Frontal cortex (tissue), 4 donors: ENCODE data around the gene ATPAF2. TPM values are rescaled to one million over a fixed set of nuclear protein-coding genes. Genes with fewer than 3 reads are reported as not detected.

Experiments used
- DNase-seq, 2 donors: peaks; one replicate each; pipeline ENCODE4 v3.0.0; 2012; ENCODE audit warnings: low spot score in 2 of 2
- FAIRE-seq: peaks from 2 replicates; lab custom pipeline; 2012; peaks lifted over from hg19 to GRCh38; lab: Jason Lieb, UNC
- total RNA-seq: library from RNA; depleted of rRNA; stranded (reverse); fragments of >200 nt; gene quantifications from one replicate; pipeline ENCODE4 v1.2.3, GENCODE V29; 2014
- donor health status: control.
- donor health status: control.
- donor health status: control.

Gene ATPAF2
- total RNA-seq, 1 donor from 2014 or later = 28.1 TPM

- DNase-seq = no peak
- no peak for FAIRE-seq
These were observed 49.9 kb downstream of the ATPAF2 start for GRCh38 chr17:17989081-17989480.

GRCh38 chr17:17988427-17988945 lies 50.5 kb downstream of the ATPAF2 start:
- DNase-seq (no peak), FAIRE-seq (no peak)

GRCh38 chr17:17987901-17988300 lies 51.1 kb downstream of the ATPAF2 start:
- DNase-seq = no peak
- no peak for FAIRE-seq

GRCh38 chr17:17987187-17987896 lies 51.6 kb downstream of the ATPAF2 start:
- no peak for FAIRE-seq

GRCh38 chr17:17985555-17985954 lies 53.4 kb downstream of the ATPAF2 start:
- FAIRE-seq (no peak), DNase-seq (no peak)

More at GRCh38 chr17:17987187-17987896, 51.6 kb downstream of the ATPAF2 start:
- DNase-seq = no peak

- FAIRE-seq = no peak
- no peak for DNase-seq
These were observed 53.8 kb downstream of the ATPAF2 start for GRCh38 chr17:17985153-17985552.

GRCh38 chr17:17983776-17984175 lies 55.2 kb downstream of the ATPAF2 start:
- FAIRE-seq (no peak), DNase-seq (no peak)

- FAIRE-seq = no peak
- no peak for DNase-seq
These were observed 55.6 kb downstream of the ATPAF2 start for GRCh38 chr17:17983376-17983775.

GRCh38 chr17:17982801-17983200 lies 56.2 kb downstream of the ATPAF2 start:
- no peak for FAIRE-seq
- no peak for DNase-seq

GRCh38 chr17:17981330-17981729 lies 57.6 kb downstream of the ATPAF2 start:
- no peak for DNase-seq

GRCh38 chr17:17979778-17980177 lies 59.2 kb downstream of the ATPAF2 start:
- DNase-seq (no peak), FAIRE-seq (no peak)

More at GRCh38 chr17:17981330-17981729, 57.6 kb downstream of the ATPAF2 start:
- FAIRE-seq = no peak

- no peak for FAIRE-seq
- no peak for DNase-seq
These were observed 60.2 kb downstream of the ATPAF2 start for GRCh38 chr17:17978481-17979424.

- no peak for FAIRE-seq
These were observed 61.9 kb downstream of the ATPAF2 start for GRCh38 chr17:17976931-17977570.

GRCh38 chr17:17975436-17975835 lies 63.5 kb downstream of the ATPAF2 start:
- FAIRE-seq (no peak), DNase-seq (no peak)

More at GRCh38 chr17:17976931-17977570, 61.9 kb downstream of the ATPAF2 start:
- no peak for DNase-seq

GRCh38 chr17:17972952-17973254 lies 66.1 kb downstream of the ATPAF2 start:
- DNase-seq = no peak
- no peak for FAIRE-seq

GRCh38 chr17:17972126-17972951 lies 66.6 kb downstream of the ATPAF2 start, which contains the start of the genes DRC3 and TOM1L2:
DRC3 (plus strand) TSS chr17:17972862; CDS start chr17:17977599, 4,737 bp downstream.
TOM1L2 (minus strand) TSS chr17:17972400; CDS start chr17:17972313, 87 bp downstream.
- DNase-seq (peak; percentile 95 to 98), FAIRE-seq (peak; percentile 100)

- FAIRE-seq (no peak), DNase-seq (peak in 1 of 2 donors; percentile 22)
These were observed 67.4 kb downstream of the ATPAF2 start for GRCh38 chr17:17971431-17972125.

- FAIRE-seq (no peak), DNase-seq (no peak)
These were observed 68.1 kb downstream of the ATPAF2 start for GRCh38 chr17:17970699-17971430.
